Stimulated activated CD4-positive, alpha-beta T cell treated with anti-CD3 and anti-CD28 coated beads, Interleukin-2, amount 100 ng/mL, for 48 hours (primary cell): ENCODE measurements around the gene ZDHHC16.
A peak's percentile ranks its signal among the peaks of the same experiment; 100 is the strongest.

ENCODE experiments used
- DNase-seq, 2 donors: peaks; one replicate each; pipeline ENCODE4 v3.0.0-alpha.2; 2020

The ZDHHC16 gene

DNA sequence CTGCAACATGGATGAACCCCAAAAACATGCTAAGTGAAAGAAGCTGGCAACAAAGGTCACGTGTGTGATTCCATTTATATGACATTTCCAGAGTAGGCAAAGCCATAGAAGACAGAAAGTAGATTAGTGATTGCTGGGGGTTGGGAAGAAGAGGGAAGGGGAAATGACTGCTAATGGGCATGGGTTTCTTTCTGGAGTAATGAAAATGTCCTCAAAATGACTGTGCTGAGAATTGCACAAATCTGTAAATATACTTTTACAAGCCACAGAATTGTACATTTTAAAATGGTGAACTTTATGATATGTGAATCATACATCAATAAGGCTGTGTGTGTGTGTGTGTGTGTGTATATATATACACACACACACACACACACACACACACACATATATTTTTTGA is 36.4 kb downstream of the ZDHHC16 start:
- DNase-seq = no peak

DNA sequence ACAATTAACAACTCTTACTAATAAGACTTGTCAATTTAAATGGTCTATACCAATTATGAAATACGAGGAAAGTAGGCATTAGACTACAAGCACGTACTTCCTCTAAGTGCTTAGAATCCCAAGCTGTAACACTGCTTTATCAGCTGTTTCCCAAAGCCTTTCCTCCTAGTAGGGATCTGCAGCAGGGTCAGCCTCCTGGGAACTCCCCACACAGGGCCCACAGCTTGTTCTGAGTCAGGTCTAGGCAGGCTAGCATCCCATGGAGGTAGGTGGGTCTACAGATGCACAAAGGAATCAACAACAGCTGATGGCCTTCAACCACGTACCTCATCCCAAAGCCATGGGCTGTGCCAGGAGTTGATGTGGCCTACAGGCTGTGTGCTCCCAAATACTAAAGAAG is 37.5 kb downstream of the ZDHHC16 start:
- DNase-seq = no peak

GRCh38 chr10:97483921-97484320 is 37.9 kb downstream of the ZDHHC16 start:
- DNase-seq = no peak

DNA sequence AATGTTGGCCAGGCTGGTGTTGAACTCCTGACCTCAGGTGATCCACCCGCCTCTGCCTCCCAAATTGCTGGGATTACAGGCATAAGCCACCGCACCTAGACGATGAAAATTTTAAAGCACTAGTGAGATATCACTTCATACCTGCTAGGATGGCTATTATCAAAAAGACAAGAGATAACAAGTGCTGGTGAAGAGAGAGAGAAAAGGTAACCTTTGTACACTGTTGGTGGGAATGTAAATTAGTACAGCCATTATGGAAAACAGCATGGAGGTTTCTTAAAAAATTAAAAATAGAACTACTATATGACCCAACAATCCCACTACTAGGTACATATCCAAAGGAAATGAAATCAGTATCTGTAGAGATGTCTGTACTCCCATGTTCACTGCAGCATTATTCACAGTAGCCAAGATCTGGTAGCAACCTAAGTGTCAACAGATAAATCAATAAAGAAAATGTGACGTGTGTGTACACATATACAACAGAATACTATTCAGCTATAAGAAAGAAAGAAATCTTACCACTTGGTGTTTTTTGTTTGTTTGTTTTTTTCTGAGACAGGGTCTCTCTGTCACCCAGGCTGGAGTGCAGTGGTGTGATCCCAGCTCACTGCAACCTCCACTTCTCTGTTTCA is 39.8 kb downstream of the ZDHHC16 start:
- no peak for DNase-seq

GRCh38 chr10:97490592-97490991 is 44.6 kb downstream of the ZDHHC16 start:
- no peak for DNase-seq

DNA sequence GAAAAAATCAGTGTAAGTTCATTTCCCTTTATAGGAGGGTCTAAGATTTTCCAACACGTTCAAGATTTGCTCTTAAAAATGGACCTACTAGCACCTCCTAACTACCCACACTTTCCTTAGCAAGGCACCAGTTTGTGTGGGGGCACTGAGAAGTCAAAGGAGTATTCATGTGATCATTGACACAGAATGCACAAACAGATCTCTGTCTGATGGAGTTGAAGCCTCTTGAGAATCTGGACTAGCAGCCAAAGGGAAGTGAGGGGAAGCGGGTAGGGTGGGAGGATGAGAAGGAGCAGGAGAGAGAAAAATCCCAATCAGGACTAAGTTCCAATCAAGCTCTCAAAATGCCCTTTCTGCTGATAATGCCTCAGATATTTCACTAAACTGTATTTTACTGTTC is 48.2 kb downstream of the ZDHHC16 start:
- DNase-seq = no peak

DNA sequence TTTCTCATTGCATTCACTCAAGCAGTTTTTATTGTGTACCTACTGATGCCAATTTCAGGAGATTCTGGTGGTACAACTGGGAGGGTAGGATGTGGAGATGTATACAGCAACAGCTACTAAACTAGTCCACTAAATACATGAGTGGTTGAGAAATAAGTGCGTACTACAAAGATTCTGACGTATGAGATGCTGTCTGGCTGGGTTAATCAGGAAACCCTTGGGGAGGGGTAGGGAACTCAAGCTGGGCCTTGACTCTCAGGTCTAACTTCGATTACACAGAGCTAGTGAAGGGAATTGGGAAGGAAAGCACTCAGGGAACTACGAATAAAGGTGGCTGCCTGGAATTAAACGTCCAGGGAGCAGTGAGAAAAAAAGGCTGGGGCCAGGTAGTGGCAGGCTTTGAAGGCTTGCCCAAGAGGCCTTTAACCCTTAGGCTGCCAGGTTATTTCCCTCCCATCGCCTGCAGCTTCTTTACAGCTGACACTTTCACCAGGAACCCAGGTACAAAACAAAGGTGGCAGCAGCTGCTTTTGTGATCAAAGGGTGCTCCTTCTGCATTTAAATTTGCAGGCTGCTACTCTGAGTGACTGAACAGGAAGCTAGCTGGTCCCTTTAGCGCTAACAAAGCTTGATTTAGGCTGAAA is 49.0 kb downstream of the ZDHHC16 start:
- DNase-seq = no peak

DNA sequence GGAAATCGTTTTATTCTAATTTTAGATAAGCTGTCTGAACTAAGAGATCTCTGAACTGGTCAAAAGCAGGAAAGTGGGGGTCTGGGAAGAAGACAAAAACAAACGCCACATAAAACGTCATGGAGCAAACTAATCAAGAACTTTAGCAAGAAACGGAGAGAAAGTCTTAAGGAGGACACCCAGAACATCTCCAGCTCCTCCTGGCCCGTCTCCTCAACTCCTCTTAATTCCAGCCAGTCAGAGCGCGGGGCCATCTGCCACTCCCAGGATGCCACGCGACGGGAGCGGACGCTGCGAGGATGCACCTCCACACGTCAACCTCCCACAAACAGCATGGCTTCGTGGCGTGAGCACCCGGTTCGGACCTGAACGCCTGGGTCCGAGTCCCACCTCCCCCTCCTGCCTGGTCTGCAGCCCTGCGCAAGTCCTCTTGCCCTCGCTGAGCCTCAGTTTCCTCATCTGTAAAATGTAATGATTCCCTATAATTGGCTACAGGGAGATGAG is 51.6 kb downstream of the ZDHHC16 start:
- peak; percentile 73 to 74 for DNase-seq

GRCh38 chr10:97498076-97498840 is 52.3 kb downstream of the ZDHHC16 start, which contains the start of gene MMS19:
Gene MMS19 (minus strand): TSS chr10:97498422. CDS start chr10:97498384, 38 bp downstream.
- peak; percentile 99 for DNase-seq

DNA sequence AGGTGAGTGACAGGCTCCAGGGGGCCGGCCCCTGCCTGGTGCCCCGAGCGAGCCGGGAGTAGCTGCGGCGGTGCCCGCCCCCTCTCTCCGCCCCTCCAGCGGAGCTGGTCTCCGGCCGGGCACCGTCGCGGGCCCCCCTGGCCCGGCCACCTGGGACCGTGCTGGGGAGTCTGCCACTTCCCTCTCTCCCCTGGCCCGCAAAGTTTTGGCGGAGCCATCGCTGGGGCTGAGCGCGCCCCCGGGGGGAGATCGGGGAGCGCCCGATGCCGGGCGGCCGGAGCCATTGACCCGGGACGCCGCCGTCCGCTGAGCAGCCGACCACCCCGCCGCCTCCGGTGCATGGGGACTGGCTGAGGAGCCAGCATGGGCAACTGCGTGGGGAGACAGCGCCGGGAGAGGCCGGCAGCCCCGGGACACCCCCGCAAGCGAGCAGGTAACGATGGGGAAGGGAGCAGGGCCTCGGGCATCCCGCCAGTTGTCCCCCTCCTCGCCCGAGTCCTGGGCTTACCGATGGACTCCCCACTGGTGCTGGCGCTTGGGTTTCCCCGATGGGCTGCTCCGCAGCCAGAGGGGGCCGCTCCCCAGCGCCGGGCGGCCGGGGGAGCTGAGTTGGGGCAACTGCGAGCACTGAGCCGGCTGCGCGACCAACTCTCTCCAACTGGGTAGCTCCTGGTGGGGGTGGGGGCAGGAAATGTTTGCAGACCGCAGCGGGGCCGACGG is 53.0 kb downstream of the ZDHHC16 start, which contains the start of gene UBTD1:
UBTD1 (plus strand) TSS at position 84 of the 720 bp plus-strand sequence; CDS start at position 364, 280 bp downstream.
- peak; percentile 10 to 18 for DNase-seq

DNA sequence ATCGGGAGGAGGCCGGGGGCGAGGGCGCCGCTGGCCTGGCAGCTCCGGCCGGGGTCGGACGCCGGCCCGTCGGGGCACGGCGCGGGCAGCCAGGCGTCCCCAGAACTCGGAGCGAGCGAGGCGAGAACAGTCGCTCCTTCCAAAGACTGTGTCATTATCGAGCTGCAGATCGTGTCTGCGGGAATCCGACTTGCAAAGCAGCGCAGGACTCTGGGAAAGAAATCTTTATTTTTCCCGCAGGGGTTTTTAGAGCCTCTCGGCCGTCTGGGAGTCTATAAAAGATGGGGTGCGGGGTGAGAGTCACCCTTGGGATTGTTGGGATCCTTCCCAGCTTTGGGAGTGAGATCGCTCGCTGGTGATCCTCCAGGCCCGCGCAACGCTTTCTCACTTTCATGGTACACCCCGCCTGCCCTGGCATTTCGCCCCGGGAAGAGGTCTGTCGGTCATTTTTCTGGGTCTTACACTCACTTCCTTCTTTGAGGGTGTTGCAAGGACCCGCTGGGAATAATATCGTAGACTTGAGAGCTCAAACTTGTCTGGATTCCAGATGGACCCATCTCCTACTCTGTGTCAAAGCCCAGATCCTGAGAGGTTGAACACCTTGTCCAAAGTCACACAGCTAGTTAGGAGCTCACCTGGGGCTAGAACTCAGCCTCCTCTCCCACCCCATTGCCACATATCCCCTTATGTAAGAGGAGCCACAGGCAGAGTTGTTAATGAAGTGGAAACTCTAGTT is 53.8 kb downstream of the ZDHHC16 start:
- DNase-seq = peak in 1 of 2 donors; percentile 1

DNA sequence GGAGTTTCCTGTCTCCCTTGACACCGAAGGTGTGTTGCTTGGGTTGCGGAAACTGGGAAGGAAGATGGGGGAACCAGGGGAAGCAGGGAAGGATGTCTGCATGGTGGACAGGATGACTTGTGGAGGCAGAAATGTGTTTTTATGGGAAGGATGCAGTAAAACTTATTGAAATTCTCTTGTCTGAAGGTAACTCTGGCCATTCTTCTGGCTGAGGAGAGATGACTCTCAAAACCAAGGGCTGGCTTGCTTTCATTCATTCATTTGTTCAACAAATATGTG is 54.3 kb downstream of the ZDHHC16 start:
- DNase-seq = no peak

GRCh38 chr10:97502916-97503315 is 56.9 kb downstream of the ZDHHC16 start:
- no peak for DNase-seq

GRCh38 chr10:97503406-97503805 is 57.4 kb downstream of the ZDHHC16 start:
- no peak for DNase-seq

DNA sequence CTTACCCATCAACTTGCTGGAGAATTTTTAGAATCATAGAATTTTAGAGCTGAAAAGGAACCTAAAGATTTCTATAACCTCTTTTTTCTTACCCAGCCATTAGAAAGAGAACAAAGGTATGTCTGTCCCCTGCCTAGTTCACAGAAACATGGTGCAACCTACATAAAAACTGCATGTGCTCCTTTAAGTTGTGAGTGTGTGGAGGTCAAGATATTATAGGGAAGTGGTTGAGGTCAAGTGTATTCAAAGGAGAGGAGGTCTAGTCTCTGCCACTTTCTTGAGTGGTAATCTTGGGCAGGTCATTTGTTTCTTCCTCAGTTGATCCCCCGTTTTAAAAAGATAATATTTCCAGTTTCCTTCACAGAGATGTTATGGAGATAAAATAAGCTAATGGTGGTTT is 59.2 kb downstream of the ZDHHC16 start:
- DNase-seq = no peak

DNA sequence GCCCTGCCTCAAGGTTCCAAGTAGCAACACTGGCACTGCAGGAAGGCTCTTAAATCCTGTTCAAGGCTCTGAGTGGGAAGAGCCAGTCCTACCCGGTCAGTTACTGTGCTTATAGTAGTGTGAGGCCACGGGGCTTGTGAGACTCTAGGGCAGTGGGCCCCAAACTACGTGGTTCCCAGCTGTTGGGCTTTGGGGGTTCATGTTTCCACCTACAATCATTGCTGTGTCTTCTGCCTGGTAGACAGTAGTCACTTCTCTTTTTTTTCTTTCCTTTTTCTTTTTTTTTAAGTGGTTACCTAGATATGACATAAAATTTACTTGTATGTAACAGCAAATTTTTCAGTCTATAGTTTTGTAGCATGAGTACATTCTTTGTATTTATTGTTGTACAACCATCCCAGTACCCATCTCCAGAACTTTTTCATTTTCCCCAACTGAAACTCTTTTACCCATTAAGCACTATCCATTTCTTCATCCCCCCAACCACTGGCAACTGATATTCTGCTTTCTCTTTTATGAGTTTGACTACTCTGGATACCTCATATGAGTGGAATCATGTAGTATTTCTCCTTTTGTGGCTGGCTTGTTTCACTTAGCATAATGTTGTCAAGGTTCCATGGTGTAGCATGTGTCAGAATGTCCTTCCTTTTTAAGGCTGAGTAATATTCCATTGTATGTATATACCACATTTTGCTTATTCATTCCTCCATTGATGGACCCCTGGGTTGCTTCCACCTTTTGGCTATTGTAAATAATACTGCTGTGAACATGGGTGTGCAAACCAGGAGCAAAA is 60.4 kb downstream of the ZDHHC16 start:
- no peak for DNase-seq
